ENCODE data around the gene PAFAH1B1. TPM values are rescaled to one million over a fixed set of nuclear protein-coding genes. Genes with fewer than 3 reads are reported as not detected.

Gene PAFAH1B1
- total RNA-seq, 1 experiment from 2014 or later: 114 TPM

GRCh38 chr17:2689411-2690164, 96.1 kb downstream of the PAFAH1B1 start:
- Mint-ChIP-seq H3K27ac (peak overlapping the region; percentile 84), H3K4me3 (no peak overlapping the region), H3K36me3 (0 out of 2 replicates have a peak, but pooled peaks cover 3% of the 10 kb centered on the region), H3K9me3 (no peaks in the 10 kb centered on the region), H3K27me3 (ENCODE audit: low read depth) (no peaks in the 10 kb centered on the region), H3K4me1 (peaks cover 5% of the 10 kb centered on the region)
- ATAC-seq (no peak; the same call in 1 of the 2 replicates), DNase-seq (ENCODE audit: low spot score) (no peak)
- ChIA-PET CTCF (interaction anchor here (2.3 kb wide), 1 partner anchor 307 kb away, joined by 8 read pairs; no protein-coding TSS in a partner anchor), POLR2A (no interaction called here)
- TF ChIP-seq ZNF396 (CRISPR knock-in tag; IDR thresholded peaks at IDR 0.05; ENCODE audit: borderline replicate concordance) (no peak), JUN (CRISPR knock-in tag; IDR thresholded peaks at IDR 0.05) (no peak), MYBL2 (CRISPR knock-in tag; IDR thresholded peaks at IDR 0.05) (no peak), ZMAT4 (CRISPR knock-in tag; IDR thresholded peaks at IDR 0.05) (no peak), NR2C2 (CRISPR knock-in tag; IDR thresholded peaks at IDR 0.05) (no peak), SP1 (CRISPR knock-in tag; conservative IDR thresholded peaks at IDR 0.05) (no peak), FOXP1 (CRISPR knock-in tag; IDR thresholded peaks at IDR 0.05; ENCODE audit: borderline replicate concordance) (no peak)

GRCh38 chr17:2690165-2691068, 97.0 kb downstream of the PAFAH1B1 start:
- DNase-seq (ENCODE audit: low spot score) (no peak), ATAC-seq (no peak)
- Mint-ChIP-seq H3K36me3 (0 out of 2 replicates have a peak, but pooled peaks cover 3% of the 10 kb centered on the region), H3K27me3 (ENCODE audit: low read depth) (no peaks in the 10 kb centered on the region), H3K4me3 (no peak overlapping the region), H3K9me3 (no peaks in the 10 kb centered on the region), H3K4me1 (peaks cover 5% of the 10 kb centered on the region), H3K27ac (no peak overlapping the region)
- CTCF ChIA-PET: interaction anchor here (1.0 to 2.3 kb wide), 2 partner anchors 166 to 308 kb away, joined by 3 to 8 read pairs; no protein-coding TSS in a partner anchor
- TF ChIP-seq ZNF423 (CRISPR knock-in tag; IDR thresholded peaks at IDR 0.05): no peak
- TF ChIP-seq ELF4 (CRISPR knock-in tag; IDR thresholded peaks at IDR 0.05; ENCODE audit: low read depth): no peak
- no peak for TF ChIP-seq JAZF1 (CRISPR knock-in tag; IDR thresholded peaks at IDR 0.05)
- TF ChIP-seq GTF2I (CRISPR knock-in tag; conservative IDR thresholded peaks at IDR 0.05): no peak
- TF ChIP-seq NR3C1 (CRISPR knock-in tag; conservative IDR thresholded peaks at IDR 0.05; ENCODE audit: low read depth): no peak
- TF ChIP-seq PRDM15 (CRISPR knock-in tag; IDR thresholded peaks at IDR 0.05): no peak
- no peak for TF ChIP-seq SMAD3 (CRISPR knock-in tag; IDR thresholded peaks at IDR 0.05; ENCODE audit: borderline replicate concordance)
- POLR2A ChIA-PET: interaction anchor here (0.6 kb wide), 1 partner anchor 84 kb away, joined by 4 read pairs; no protein-coding TSS in a partner anchor

GRCh38 chr17:2691069-2691871, 97.8 kb downstream of the PAFAH1B1 start:
- H3K27me3 Mint-ChIP-seq (ENCODE audit: low read depth): no peaks in the 10 kb centered on the region
- peaks cover 5% of the 10 kb centered on the region for H3K4me1 Mint-ChIP-seq
- no peak overlapping the region for H3K27ac Mint-ChIP-seq
- H3K4me3 Mint-ChIP-seq: no peak overlapping the region
- 0 out of 2 replicates have a peak, but pooled peaks cover 3% of the 10 kb centered on the region for H3K36me3 Mint-ChIP-seq
- ATAC-seq (peak; percentile 10), DNase-seq (ENCODE audit: low spot score) (no peak)
- TF ChIP-seq, protein P1, sequence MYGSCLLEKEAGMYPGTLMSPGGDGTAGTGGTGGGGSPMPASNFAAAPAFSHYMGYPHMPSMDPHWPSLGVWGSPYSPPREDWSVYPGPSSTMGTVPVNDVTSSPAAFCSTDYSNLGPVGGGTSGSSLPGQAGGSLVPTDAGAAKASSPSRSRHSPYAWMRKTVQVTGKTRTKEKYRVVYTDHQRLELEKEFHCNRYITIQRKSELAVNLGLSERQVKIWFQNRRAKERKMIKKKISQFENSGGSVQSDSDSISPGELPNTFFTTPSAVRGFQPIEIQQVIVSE (CRISPR knock-in tag; IDR thresholded peaks at IDR 0.05; ENCODE audit: borderline replicate concordance): no peak
- TF ChIP-seq ATF2 (CRISPR knock-in tag; IDR thresholded peaks at IDR 0.05; ENCODE audit: borderline replicate concordance, low read depth) (no peak), ZNF317 (CRISPR knock-in tag; IDR thresholded peaks at IDR 0.05; ENCODE audit: borderline replicate concordance, low read depth) (no peak), USF1 (CRISPR knock-in tag; IDR thresholded peaks at IDR 0.05) (no peak), GTF2I (CRISPR knock-in tag; conservative IDR thresholded peaks at IDR 0.05) (no peak)
- TF ChIP-seq, protein P2, sequence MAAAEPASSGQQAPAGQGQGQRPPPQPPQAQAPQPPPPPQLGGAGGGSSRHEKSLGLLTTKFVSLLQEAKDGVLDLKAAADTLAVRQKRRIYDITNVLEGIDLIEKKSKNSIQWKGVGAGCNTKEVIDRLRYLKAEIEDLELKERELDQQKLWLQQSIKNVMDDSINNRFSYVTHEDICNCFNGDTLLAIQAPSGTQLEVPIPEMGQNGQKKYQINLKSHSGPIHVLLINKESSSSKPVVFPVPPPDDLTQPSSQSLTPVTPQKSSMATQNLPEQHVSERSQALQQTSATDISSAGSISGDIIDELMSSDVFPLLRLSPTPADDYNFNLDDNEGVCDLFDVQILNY (CRISPR knock-in tag; IDR thresholded peaks at IDR 0.05): no peak
- H3K9me3 Mint-ChIP-seq: no peaks in the 10 kb centered on the region
- POLR2A ChIA-PET: no interaction called here
- CTCF ChIA-PET: interaction anchor here (1.0 to 1.3 kb wide), 2 partner anchors 19 to 167 kb away, joined by 3 read pairs; no protein-coding TSS in a partner anchor

All from WTC11 (cell line).